GM12873 (cell line): ENCODE data around the gene PTPRN2.

Experiments used
- TF ChIP-seq, protein P1 (sequence below): IDR thresholded peaks from 2 replicates; pipeline ENCODE4 v1.5.1; 2012; ENCODE audit warnings: low read depth, mild to moderate bottlenecking, moderate library complexity, low read length, control low read depth; ENCODE audit not compliant: insufficient read depth; ENCODE audit errors: missing control alignments

The PTPRN2 gene

DNA sequence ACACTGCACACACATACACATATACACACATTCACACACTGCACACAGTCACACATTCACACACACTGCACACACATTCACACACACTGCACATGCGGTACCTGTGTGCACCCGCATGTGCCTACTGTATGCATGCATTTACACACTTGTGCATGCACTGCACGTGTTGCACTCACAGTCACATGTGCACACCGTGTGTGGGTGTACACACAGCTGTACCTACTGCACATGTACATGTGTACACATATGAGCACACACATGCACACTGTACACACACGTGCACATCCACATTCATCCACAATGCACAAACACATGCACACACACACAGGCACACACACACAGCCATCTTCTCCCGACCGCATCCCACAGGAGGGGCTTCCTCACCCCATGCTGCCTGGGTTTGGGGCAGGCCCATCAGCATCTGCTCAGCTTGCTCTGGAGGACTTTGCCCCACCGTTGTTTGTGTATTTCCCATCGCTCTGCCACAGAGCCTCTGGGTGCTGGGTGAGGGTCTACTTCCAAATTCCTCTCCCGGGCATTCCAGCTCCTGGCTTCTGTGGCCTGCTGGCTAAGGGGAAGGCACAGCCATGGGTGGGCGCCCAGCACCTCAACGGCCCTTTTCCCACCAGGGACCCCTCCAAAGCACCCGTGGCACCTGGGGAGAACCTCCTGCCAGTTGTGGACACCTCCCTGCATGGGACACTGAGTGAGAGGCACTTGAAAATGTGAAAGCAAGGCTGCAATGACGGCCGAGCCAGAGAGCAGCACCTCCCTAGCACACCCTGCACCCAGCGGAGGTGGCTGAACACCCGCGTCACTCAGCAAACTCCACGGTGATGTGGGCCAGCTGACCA lies 324.3 kb downstream of the PTPRN2 start:
- TF ChIP-seq, protein P1, sequence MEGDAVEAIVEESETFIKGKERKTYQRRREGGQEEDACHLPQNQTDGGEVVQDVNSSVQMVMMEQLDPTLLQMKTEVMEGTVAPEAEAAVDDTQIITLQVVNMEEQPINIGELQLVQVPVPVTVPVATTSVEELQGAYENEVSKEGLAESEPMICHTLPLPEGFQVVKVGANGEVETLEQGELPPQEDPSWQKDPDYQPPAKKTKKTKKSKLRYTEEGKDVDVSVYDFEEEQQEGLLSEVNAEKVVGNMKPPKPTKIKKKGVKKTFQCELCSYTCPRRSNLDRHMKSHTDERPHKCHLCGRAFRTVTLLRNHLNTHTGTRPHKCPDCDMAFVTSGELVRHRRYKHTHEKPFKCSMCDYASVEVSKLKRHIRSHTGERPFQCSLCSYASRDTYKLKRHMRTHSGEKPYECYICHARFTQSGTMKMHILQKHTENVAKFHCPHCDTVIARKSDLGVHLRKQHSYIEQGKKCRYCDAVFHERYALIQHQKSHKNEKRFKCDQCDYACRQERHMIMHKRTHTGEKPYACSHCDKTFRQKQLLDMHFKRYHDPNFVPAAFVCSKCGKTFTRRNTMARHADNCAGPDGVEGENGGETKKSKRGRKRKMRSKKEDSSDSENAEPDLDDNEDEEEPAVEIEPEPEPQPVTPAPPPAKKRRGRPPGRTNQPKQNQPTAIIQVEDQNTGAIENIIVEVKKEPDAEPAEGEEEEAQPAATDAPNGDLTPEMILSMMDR, result no peak

DNA sequence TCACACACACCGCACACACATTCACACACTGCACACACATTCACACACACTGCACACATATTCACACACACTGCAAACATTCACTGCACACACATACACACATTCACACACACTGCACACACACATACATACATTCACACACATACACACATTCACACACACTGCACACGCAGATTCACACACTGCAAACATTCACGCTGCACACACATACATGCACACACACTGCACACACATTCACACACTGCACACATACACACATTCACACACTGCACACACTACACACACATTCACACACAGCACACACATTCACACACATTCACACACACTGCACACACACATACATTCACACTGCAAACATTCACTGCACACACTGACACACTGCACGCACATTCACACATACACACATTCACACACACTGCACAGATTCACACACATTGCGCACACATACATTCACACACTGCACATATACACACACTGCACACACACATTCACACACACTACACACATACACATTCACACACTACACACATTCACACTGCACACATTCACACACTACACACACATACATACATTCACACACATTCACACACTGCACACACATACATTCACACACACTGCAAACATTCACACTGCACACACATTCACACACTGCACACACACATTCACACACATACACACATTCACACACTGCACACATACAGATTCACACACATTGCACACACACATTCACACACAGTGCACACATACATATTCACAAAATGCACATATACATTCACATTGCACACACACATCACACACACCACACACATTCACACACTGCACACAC lies 325.1 kb downstream of the PTPRN2 start:
- TF ChIP-seq, protein P1, result no peak

DNA sequence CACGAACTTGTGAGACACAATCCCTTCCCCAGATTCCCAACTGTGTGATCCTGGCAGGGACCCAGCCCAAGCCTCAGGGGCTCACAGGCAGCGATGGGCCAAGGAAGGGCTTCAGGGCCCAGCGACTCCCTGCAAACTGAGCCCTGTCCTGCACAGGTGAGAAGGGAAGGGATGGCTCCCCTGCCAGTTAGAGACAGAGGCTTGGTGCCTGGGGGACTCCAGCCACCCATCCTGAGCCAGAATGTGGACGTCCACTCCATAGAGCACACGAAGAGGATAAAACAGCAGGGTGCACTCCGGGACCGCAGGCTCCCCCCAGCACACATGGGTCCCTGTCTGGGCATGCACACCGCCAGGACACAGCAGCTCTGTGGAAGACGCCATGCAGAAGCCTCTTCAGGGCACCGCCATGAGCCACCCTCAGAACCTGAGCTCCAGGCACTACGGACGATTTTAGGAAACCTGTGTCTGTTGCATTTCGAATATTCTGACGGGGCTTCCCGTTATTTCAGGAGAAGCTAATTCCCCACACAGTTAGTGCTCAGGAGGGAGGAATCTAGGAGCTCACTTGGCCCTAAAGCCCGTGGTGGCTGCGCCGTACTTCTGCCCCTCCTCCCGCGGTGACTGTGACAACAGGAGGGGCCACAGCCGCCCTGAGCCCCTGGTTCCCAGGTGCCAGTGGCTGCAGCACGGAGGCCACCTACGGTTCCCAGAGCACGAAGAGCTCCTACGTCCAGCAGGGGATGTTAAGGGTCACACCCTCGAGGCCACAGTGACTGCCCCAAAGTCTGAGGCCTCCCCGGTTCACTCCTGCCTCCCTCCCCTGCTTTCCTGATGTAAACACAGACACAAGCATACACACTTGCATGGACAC lies 326.0 kb downstream of the PTPRN2 start:
- TF ChIP-seq, protein P1, result no peak

DNA sequence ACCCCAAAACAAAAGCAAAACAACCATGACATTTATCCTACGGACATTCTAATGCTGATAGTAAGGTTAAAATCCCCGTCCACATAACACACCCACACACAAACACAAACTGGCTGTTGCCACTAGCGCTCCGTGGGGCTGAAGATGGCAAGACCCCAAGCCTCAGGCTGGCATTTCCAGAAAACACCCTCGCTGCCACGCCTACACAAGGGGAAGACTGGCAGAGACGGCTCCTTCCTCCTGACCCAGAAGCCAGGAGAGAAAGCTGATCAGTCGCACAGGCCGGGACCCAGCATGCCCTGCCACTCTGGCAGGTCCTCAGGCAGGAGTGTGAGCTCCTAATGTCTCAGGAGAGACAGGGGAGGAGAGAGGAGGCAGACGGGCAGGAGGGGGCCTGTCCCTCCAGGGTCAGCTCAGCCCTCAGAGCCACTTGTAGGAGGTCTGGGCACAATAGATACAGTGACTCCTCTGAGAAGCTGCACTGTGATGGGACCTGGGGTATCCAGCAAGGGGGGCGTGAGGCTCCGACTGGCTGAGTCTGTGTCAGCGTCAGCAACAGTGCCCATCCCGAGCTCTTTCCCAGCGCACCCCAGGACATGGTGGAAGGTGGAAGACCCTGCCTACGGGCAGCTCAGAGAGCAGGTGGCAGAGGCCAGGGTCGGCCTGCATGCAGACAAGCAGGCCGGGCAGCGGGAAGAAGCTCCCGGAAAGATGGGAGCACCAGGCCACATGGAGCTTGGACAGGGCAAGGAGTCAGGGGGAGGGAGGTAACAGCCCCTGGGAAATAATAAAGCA lies 326.9 kb downstream of the PTPRN2 start:
- TF ChIP-seq, protein P1, result no peak

DNA sequence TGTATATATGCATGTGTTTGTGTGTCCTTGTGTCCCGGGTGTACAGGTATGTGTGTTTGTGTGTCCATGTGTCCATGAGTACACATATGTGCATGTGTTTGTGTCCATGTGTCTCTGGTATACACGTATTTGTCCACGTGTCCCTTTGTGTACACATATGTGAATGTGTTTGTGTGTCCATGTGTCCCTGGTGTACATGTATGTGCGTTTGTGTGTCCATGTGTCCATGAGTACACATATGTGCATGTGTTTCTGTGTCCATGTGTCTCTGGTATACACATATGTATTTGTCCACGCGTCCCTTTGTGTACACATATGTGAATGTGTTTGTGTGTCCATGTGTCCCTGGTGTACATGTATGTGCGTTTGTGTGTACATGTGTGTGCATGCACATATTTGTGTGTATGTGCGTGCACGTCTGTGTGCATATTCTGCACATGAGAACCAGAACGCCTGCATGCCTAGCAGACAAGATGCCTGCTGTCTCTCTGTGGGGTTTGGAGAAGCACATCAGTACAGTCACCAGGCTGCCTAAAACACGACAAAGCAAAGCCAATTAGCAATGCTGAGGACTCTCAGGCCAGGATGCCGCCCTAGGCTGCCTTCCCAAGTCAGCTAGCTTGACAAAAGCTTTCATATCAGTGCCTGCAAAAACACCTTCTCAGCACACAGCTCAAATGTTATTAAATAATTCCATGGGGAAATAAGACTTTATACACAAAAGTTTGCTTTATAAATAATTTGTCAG lies 327.8 kb downstream of the PTPRN2 start:
- TF ChIP-seq, protein P1, result no peak

DNA sequence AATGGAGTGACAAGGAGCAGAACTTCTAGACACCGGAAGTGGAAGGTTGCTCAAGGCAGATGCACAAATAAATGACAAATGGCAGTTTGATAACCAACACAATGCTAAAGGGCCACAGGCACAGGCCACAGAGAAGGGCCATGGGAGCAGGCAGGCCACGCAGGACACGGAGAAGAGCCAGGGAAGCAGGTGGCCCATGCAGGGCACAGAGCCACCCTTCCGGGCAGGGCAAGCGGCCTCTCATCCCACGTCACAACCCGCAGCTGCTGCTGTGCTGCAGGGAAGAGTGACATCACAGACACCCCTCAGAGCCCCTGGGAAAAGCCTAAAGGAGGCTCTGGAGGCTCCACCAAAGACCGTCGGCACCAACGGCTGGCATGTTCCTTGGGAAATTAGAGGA lies 328.5 kb downstream of the PTPRN2 start:
- TF ChIP-seq, protein P1, result no peak
